Right cardiac atrium (tissue), 5 donors: ENCODE measurements around the gene F7. TPM values are rescaled to one million over a fixed set of nuclear protein-coding genes. Genes with fewer than 3 reads are reported as not detected.
"Not testable (repeated sequence)": the region's sequence is repeated elsewhere in the genome, so short reads cannot be mapped to it uniquely, and the experiment has no call there.

Experiments
- ATAC-seq, 2 donors: fragments of 200-7000 bp; cut with Tn5 transposase; one replicate each; pipeline versions ENCODE4 v1.8.0 to v1.9.1; 2020; ENCODE audit warnings: moderate library complexity in 2 of 2, mild to moderate bottlenecking in 1 of 2
- DNase-seq, 3 donors: peaks; one replicate each; pipeline ENCODE4 v3.0.0-alpha.2; 2020
- H3K27ac ChIP-seq: one replicate; pipeline ENCODE4 v1.5.1; 2013; ENCODE audit warnings: mild to moderate bottlenecking, low read length, control low read depth, moderate library complexity
- H3K27me3 ChIP-seq: one replicate; pipeline ENCODE4 v1.6.1; 2013; ENCODE audit not compliant: control insufficient read depth, insufficient read depth
- H3K4me1 ChIP-seq: one replicate; pipeline ENCODE4 v1.6.1; 2013; ENCODE audit warnings: low read length; ENCODE audit not compliant: control insufficient read depth, insufficient read depth
- H3K4me3 ChIP-seq: one replicate; pipeline ENCODE4 v1.5.1; 2013; ENCODE audit warnings: low read length, control low read depth
- H3K9me3 ChIP-seq: one replicate; pipeline ENCODE4 v1.6.1; 2013; ENCODE audit warnings: low read length; ENCODE audit not compliant: control insufficient read depth
- WGBS: extraction: QIAGEN DNeasy Blood & Tissue Kit; methylation state at CpG from one replicate; pipeline ENCODE4 v1.1.7; 2013; 5-methylcytosine and 5-hydroxymethylcytosine counted together
- intact Hi-C, 4 donors: fragments of 100-400 bp; cut with DNase I; formaldehyde crosslinking; loops; one replicate each; pipeline versions ENCODE4 v1.11.0 to v1.14.0; 2022 to 2023
- polyA plus RNA-seq: library from polyadenylated mRNA; stranded (reverse); fragments of 200-250 nt; gene quantifications from one replicate; pipeline ENCODE4 v1.2.3, GENCODE V29; 2013
- total RNA-seq, 4 donors: library from RNA; stranded (reverse); fragmentation: NEBNext Ultra II Directional; extraction: Animal tissue kit (Norgen Biotek cat#: 25700); gene quantifications; one replicate each; pipeline ENCODE4 v1.2.1, GENCODE V29; 2021
- donor health status: healthy with polysubstance abuse.
- donor health status: DM: no; HTN: yes; CAD: no.
- donor health status: DM: no; HTN: no; CAD: no.
- donor health status: DM: no; HTN: yes; CAD: no; lungs with severe emphysema.
- donor health status: DM: yes; HTN: yes; CAD: no.

Gene F7
- total and polyA plus RNA-seq, 5 donors: 0.24 to 0.64 (median 0.37) TPM; not detected in 1

- no peak for DNase-seq
- no peaks in the 10 kb centered on the region for H3K4me1 ChIP-seq
- H3K9me3 ChIP-seq: no peaks in the 10 kb centered on the region
- ATAC-seq: no peak
- WGBS: 56% methylated on average over 16 of the region's 16 CpGs
- no peaks in the 10 kb centered on the region for H3K27me3 ChIP-seq
- intact Hi-C loops: no loop called here
- H3K4me3 ChIP-seq: no peak overlapping the region
- H3K27ac ChIP-seq: no peak overlapping the region
Observed at GRCh38 chr13:113161433-113161832, 55.8 kb downstream of the F7 start.

GRCh38 chr13:113161975-113162374, 56.4 kb downstream of the F7 start:
- DNase-seq, H3K9me3 ChIP-seq, H3K27ac ChIP-seq, intact Hi-C loops, H3K27me3 ChIP-seq, ATAC-seq, H3K4me3 ChIP-seq, H3K4me1 ChIP-seq: not testable (repeated sequence)
- 38% methylated on average over 11 of the region's 13 CpGs for WGBS

GRCh38 chr13:113162783-113163685, 57.4 kb downstream of the F7 start:
- Histone ChIP-seq H3K4me1 (no peaks in the 10 kb centered on the region), H3K27ac (no peak overlapping the region), H3K27me3 (no peaks in the 10 kb centered on the region), H3K9me3 (no peaks in the 10 kb centered on the region), H3K4me3 (no peak overlapping the region)
- intact Hi-C loops: no loop called here
- ATAC-seq: peak; percentile 6 to 24
- no peak for DNase-seq
- 32% methylated on average over 25 of the region's 25 CpGs for WGBS

- WGBS: 66% methylated on average over 12 of the region's 12 CpGs
- no peaks in the 10 kb centered on the region for H3K9me3 ChIP-seq
- H3K27me3 ChIP-seq: no peaks in the 10 kb centered on the region
- DNase-seq (no peak), ATAC-seq (no peak)
- no peak overlapping the region for H3K27ac ChIP-seq
- intact Hi-C loops: no loop called here
- H3K4me3 ChIP-seq: no peak overlapping the region
- H3K4me1 ChIP-seq: no peaks in the 10 kb centered on the region
Observed at GRCh38 chr13:113164492-113164891, 58.9 kb downstream of the F7 start.

- no peak overlapping the region for H3K4me3 ChIP-seq
- no peaks in the 10 kb centered on the region for H3K4me1 ChIP-seq
- WGBS: 82% methylated on average over 10 of the region's 10 CpGs
- intact Hi-C loops: no loop called here
- no peaks in the 10 kb centered on the region for H3K27me3 ChIP-seq
- H3K9me3 ChIP-seq: no peaks in the 10 kb centered on the region
- ATAC-seq (no peak), DNase-seq (no peak)
- no peak overlapping the region for H3K27ac ChIP-seq
Observed at GRCh38 chr13:113166266-113166665, 60.7 kb downstream of the F7 start.

- Histone ChIP-seq H3K27me3 (no peaks in the 10 kb centered on the region), H3K27ac (no peak overlapping the region), H3K4me3 (no peak overlapping the region), H3K9me3 (no peaks in the 10 kb centered on the region), H3K4me1 (no peaks in the 10 kb centered on the region)
- WGBS: 82% methylated on average over 5 of the region's 5 CpGs
- ATAC-seq (no peak), DNase-seq (no peak)
- intact Hi-C loops: no loop called here
Observed at GRCh38 chr13:113166681-113167080, 61.1 kb downstream of the F7 start.

GRCh38 chr13:113167155-113167554, 61.6 kb downstream of the F7 start:
- no peak for ATAC-seq
- intact Hi-C loops: no loop called here
- H3K4me3 ChIP-seq: no peak overlapping the region
- DNase-seq: no peak
- no peaks in the 10 kb centered on the region for H3K9me3 ChIP-seq
- WGBS: 79% methylated on average over 10 of the region's 10 CpGs
- H3K27ac ChIP-seq: no peak overlapping the region
- H3K4me1 ChIP-seq: no peaks in the 10 kb centered on the region
- no peaks in the 10 kb centered on the region for H3K27me3 ChIP-seq

GRCh38 chr13:113167575-113167974, 62.0 kb downstream of the F7 start:
- intact Hi-C loops: no loop called here
- H3K9me3 ChIP-seq: no peaks in the 10 kb centered on the region
- H3K4me1 ChIP-seq: no peaks in the 10 kb centered on the region
- no peak for ATAC-seq
- no peak overlapping the region for H3K27ac ChIP-seq
- H3K27me3 ChIP-seq: no peaks in the 10 kb centered on the region
- DNase-seq: no peak
- no peak overlapping the region for H3K4me3 ChIP-seq
- WGBS: 96% methylated on average over 3 of the region's 3 CpGs

- no peak overlapping the region for H3K4me3 ChIP-seq
- WGBS: 84% methylated on average over 7 of the region's 7 CpGs
Observed at GRCh38 chr13:113168211-113168610, 62.6 kb downstream of the F7 start.

GRCh38 chr13:113169277-113170272, 64.0 kb downstream of the F7 start:
- no peaks in the 10 kb centered on the region for H3K4me1 ChIP-seq
- DNase-seq (no peak), ATAC-seq (peak; percentile 80 to 85)
- no peaks in the 10 kb centered on the region for H3K27me3 ChIP-seq
- intact Hi-C loops: no loop called here
- no peak overlapping the region for H3K4me3 ChIP-seq
- peak overlapping the region; percentile 45 for H3K27ac ChIP-seq
- H3K9me3 ChIP-seq: no peaks in the 10 kb centered on the region
- WGBS: 83% methylated on average over 13 of the region's 13 CpGs

More at GRCh38 chr13:113168211-113168610, 62.6 kb downstream of the F7 start:
- DNase-seq (no peak), ATAC-seq (no peak)
- Histone ChIP-seq H3K27ac (no peak overlapping the region), H3K4me1 (no peaks in the 10 kb centered on the region), H3K9me3 (no peaks in the 10 kb centered on the region), H3K27me3 (no peaks in the 10 kb centered on the region)
- intact Hi-C loops: no loop called here
